HFFc6 (cell line): Measurements from ENCODE around the gene CLCN6. TPM values are rescaled to one million over a fixed set of nuclear protein-coding genes. Genes with fewer than 3 reads are reported as not detected.

Experiments
- DNase-seq: peaks from one replicate; pipeline ENCODE4 v3.0.0-alpha.2; 2018
- H3K27ac Mint-ChIP-seq: 2 replicates; pipeline ENCODE4 v1.8.0; 2020; ENCODE audit warnings: mild to moderate bottlenecking, mixed read lengths
- H3K27me3 Mint-ChIP-seq: 2 replicates; pipeline ENCODE4 v1.8.0; 2021; ENCODE audit warnings: mild to moderate bottlenecking, moderate library complexity, mixed read lengths; ENCODE audit not compliant: insufficient read depth
- H3K36me3 Mint-ChIP-seq: 2 replicates; pipeline ENCODE4 v1.8.0; 2021; ENCODE audit warnings: low read depth, mixed read lengths
- H3K4me1 Mint-ChIP-seq: 2 replicates; pipeline ENCODE4 v1.8.0; 2020; ENCODE audit warnings: low read depth, mixed read lengths
- H3K4me3 Mint-ChIP-seq: 2 replicates; pipeline ENCODE4 v1.8.0; 2020; ENCODE audit warnings: mild to moderate bottlenecking, moderate library complexity, mixed read lengths
- H3K9me3 Mint-ChIP-seq: 2 replicates; pipeline ENCODE4 v1.8.0; 2020; ENCODE audit warnings: mild to moderate bottlenecking, mixed read lengths
- total RNA-seq, 6 experiments: library from RNA; stranded (reverse); fragmentation: NEBNext Ultra II Directional; extraction: Animal tissue kit (Norgen Biotek cat#: 25700); gene quantifications; 2 replicates in 1 of 6; 3 replicates in 5 of 6; pipeline ENCODE4 v1.2.3, GENCODE V29; 2021
- TF ChIP-seq, protein P1 (sequence below): fragments of 200-600 bp; sonication (generic); IDR thresholded peaks from 2 replicates; pipeline ENCODE4 v1.5.0; 2021; ENCODE audit warnings: antibody characterized with exemption, mild to moderate bottlenecking

Gene CLCN6
- total RNA-seq, 6 experiments from 2014 or later: 6.2 to 8.3 (median 7.9) TPM

DNA sequence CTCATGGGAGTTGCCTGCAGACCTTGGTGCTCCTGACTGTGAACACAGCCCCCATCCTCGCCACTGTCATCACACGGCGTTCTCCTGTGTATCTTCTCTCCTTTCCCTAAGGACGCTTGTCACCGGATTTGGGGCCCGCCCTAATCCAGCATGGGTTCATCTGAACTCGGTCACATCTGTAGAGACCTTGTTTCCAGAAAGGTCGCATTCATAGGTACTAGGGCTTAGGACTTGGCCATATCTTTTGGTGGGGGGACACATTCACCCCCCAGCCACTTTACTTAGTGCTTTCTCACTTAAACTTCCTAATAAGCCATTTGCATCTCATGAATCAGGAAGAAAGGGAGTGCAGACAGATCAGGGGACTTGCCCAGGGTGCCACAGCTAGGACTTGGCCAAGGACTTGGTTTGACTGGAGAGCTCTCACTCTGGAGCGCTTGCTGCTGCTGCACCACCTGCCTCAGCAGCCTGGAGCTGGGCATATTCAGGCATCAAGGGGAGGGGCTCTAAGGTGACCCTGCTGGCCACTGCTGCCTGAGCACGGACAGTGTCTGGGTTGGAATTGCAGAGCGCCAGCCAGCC lies 31.9 kb downstream of the CLCN6 start:
- Mint-ChIP-seq H3K27ac (no peak overlapping the region), H3K9me3 (no peaks in the 10 kb centered on the region), H3K4me1 (no peaks in the 10 kb centered on the region), H3K4me3 (no peak overlapping the region), H3K27me3 (no peaks in the 10 kb centered on the region; the same call in 1 of the 2 replicates), H3K36me3 (peaks cover 19% of the 10 kb centered on the region; the same call in 1 of the 2 replicates)
- no peak for DNase-seq
- TF ChIP-seq, protein P1, sequence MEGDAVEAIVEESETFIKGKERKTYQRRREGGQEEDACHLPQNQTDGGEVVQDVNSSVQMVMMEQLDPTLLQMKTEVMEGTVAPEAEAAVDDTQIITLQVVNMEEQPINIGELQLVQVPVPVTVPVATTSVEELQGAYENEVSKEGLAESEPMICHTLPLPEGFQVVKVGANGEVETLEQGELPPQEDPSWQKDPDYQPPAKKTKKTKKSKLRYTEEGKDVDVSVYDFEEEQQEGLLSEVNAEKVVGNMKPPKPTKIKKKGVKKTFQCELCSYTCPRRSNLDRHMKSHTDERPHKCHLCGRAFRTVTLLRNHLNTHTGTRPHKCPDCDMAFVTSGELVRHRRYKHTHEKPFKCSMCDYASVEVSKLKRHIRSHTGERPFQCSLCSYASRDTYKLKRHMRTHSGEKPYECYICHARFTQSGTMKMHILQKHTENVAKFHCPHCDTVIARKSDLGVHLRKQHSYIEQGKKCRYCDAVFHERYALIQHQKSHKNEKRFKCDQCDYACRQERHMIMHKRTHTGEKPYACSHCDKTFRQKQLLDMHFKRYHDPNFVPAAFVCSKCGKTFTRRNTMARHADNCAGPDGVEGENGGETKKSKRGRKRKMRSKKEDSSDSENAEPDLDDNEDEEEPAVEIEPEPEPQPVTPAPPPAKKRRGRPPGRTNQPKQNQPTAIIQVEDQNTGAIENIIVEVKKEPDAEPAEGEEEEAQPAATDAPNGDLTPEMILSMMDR: no peak

- Mint-ChIP-seq H3K27me3 (peaks cover 1% of the 10 kb centered on the region; the same call in 1 of the 2 replicates), H3K36me3 (peaks cover 19% of the 10 kb centered on the region; the same call in 1 of the 2 replicates), H3K4me3 (no peak overlapping the region), H3K27ac (no peak overlapping the region), H3K9me3 (no peaks in the 10 kb centered on the region), H3K4me1 (no peaks in the 10 kb centered on the region)
- TF ChIP-seq, protein P1: peak; percentile 96
- DNase-seq: peak; percentile 58
Observed at GRCh38 chr1:11838349-11839272, 32.6 kb downstream of the CLCN6 start.

DNA sequence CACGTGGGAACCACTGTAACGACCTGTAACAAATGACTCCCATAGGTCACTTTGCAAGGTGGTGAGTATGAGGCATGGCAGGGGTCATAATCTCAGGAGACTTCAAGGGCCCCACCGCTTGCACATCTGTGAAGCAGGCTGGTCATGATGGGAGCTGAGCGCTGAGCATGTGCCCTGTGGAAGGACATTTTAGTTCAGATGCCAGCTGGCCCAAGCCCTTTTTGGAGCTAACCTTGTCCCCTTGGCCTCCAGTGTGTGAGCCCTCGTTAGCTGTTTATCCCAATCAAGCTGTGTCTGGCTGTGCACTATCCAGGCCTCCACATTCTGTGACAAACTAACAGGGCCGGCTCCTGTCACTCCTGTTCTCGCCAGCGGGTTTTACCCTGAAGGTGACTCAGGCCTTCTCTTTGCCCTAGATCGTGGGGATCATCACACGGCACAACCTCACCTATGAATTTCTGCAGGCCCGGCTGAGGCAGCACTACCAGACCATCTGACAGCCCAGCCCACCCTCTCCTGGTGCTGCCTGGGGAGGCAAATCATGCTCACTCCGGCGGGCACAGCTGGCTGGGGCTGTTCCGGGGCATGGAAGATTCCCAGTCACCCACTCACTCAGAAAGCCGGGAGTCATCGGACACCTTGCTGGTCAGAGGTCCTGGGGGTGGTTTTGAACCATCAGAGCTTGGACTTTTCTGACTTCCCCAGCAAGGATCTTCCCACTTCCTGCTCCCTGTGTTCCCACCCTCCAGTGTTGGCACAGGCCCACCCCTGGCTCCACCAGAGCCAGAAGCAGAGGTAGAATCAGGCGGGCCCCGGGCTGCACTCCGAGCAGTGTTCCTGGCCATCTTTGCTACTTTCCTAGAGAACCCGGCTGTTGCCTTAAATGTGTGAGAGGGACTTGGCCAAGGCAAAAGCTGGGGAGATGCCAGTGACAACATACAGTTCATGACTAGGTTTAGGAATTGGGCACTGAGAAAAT lies 34.0 kb downstream of the CLCN6 start:
- H3K27ac Mint-ChIP-seq: no peak overlapping the region
- H3K9me3 Mint-ChIP-seq: no peaks in the 10 kb centered on the region
- H3K4me1 Mint-ChIP-seq: no peaks in the 10 kb centered on the region
- peaks cover 1% of the 10 kb centered on the region; the same call in 1 of the 2 replicates for H3K27me3 Mint-ChIP-seq
- peaks cover 23% of the 10 kb centered on the region for H3K36me3 Mint-ChIP-seq
- no peak overlapping the region for H3K4me3 Mint-ChIP-seq
- TF ChIP-seq, protein P1: no peak
- DNase-seq: no peak

DNA sequence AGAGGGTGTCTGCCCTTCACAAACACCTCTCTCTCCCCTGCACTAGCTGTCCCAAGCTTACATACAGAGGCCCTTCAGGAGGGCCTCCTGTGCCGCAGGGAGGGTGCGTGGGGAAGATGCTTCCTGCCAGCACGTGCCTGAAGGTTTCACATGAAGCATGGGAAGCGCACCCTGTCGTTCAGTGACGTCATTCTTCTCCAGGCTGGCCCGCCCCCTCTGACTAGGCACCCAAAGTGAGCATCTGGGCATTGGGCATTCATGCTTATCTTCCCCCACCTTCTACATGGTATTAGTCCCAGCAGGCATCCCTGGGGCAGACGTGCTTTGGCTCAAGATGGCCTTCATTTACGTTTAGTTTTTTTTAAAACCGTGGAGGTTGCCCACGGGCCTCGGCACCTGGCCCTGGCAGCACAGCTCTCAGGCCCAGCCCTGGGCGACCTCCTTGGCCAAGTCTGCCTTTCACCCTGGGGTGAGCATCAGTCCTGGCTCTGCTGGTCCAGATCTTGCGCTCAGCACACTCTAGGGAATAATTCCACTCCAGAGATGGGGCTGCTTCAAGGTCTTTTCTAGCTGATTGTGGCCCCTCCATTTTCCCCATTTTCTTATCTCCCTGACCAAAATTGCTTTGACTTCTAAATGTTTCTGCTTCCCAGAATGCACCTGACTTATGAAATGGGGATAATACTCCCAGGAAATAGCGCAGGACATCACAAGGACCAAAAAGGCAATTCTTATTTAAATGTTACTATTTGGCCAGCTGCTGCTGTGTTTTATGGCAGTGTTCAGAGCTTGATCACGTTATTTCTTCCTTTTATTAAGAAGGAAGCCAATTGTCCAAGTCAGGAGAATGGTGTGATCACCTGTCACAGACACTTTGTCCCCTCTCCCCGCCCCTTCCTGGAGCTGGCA lies 35.5 kb downstream of the CLCN6 start:
- DNase-seq: no peak
- no peak overlapping the region for H3K27ac Mint-ChIP-seq
- H3K36me3 Mint-ChIP-seq: peaks cover 34% of the 10 kb centered on the region

More for the DNA sequence above, 35.5 kb downstream of the CLCN6 start:
- Mint-ChIP-seq H3K9me3 (no peaks in the 10 kb centered on the region), H3K4me1 (no peaks in the 10 kb centered on the region), H3K4me3 (no peak overlapping the region), H3K27me3 (peaks cover 1% of the 10 kb centered on the region; the same call in 1 of the 2 replicates)
- TF ChIP-seq, protein P1: no peak
